AG04450 (cell line): ENCODE data around the gene MEGF11. TPM values are rescaled to one million over a fixed set of nuclear protein-coding genes. Genes with fewer than 3 reads are reported as not detected.
"Not testable (repeated sequence)": the region's sequence is repeated elsewhere in the genome, so short reads cannot be mapped to it uniquely, and the experiment has no call there.

Experiments used
- CTCF ChIA-PET: fragments of 300-600, 350-600 bp; formaldehyde crosslinking; extraction: SDS; loops from one replicate; lab custom pipeline; 2022; ENCODE audit warnings: antibody characterized with exemption, inconsistent platforms; lab: Charles Lee
- POLR2A ChIA-PET: fragments of 350-600 bp; formaldehyde crosslinking; extraction: SDS; loops from one replicate; lab custom pipeline; 2021; ENCODE audit warnings: antibody characterized with exemption, inconsistent platforms; lab: Yijun Ruan, JAX
- DNase-seq: peaks from one replicate; pipeline ENCODE4 v3.0.0-alpha.2; 2011; ENCODE audit warnings: low read depth, low spot score
- H3K27ac ChIP-seq: one replicate; pipeline ENCODE4 v1.5.1; 2012; ENCODE audit warnings: low read depth, low read length, control low read depth
- H3K27me3 ChIP-seq: one replicate; pipeline ENCODE4 v1.6.0; 2012; ENCODE audit warnings: low read length; ENCODE audit not compliant: control insufficient read depth, insufficient read depth
- H3K4me3 ChIP-seq: 2 replicates; pipeline ENCODE4 v1.5.1; 2011; ENCODE audit warnings: mild to moderate bottlenecking, low read depth, low read length, control low read depth
- H3K9me3 ChIP-seq: 2 replicates; pipeline ENCODE4 v1.5.1; 2012; ENCODE audit warnings: low read length; ENCODE audit not compliant: control insufficient read depth, insufficient read depth
- CTCF ChIP-seq: IDR thresholded peaks from 2 replicates; pipeline ENCODE4 v1.5.1; 2011; ENCODE audit warnings: low read depth, low read length, control low read depth, inconsistent platforms
- polyA plus RNA-seq: library from polyadenylated mRNA; depleted of rRNA; stranded (reverse); fragments of >200 nt; gene quantifications from 2 replicates; pipeline ENCODE4 v1.2.3, GENCODE V29; 2011

The MEGF11 gene
- polyA plus RNA-seq, 1 experiment, result not detected

- POLR2A ChIA-PET, result no interaction called here
- CTCF ChIA-PET, result no interaction called here
- no peak overlapping the region for H3K4me3 ChIP-seq
- TF ChIP-seq CTCF, result no peak
- H3K9me3 ChIP-seq, result no peaks in the 10 kb centered on the region
- no peak overlapping the region for H3K27ac ChIP-seq
- DNase-seq, result no peak
- H3K27me3 ChIP-seq, result peaks cover 55% of the 10 kb centered on the region
Measured at GRCh38 chr15:66246937-66247336, 6.6 kb downstream of the MEGF11 start.

- DNase-seq, H3K4me3 ChIP-seq, H3K27ac ChIP-seq, H3K9me3 ChIP-seq, CTCF ChIA-PET, POLR2A ChIA-PET: not testable (repeated sequence)
- peaks cover 49% of the 10 kb centered on the region for H3K27me3 ChIP-seq
Measured at GRCh38 chr15:66245832-66246231, 7.7 kb downstream of the MEGF11 start.

GRCh38 chr15:66241908-66242285, 11.7 kb downstream of the MEGF11 start:
- H3K27me3 ChIP-seq, result peaks cover 32% of the 10 kb centered on the region
- no peak overlapping the region for H3K4me3 ChIP-seq
- ChIA-PET CTCF (no interaction called here), POLR2A (no interaction called here)
- H3K9me3 ChIP-seq, result no peaks in the 10 kb centered on the region
- no peak overlapping the region for H3K27ac ChIP-seq
- DNase-seq, result no peak
- no peak for TF ChIP-seq CTCF

- Histone ChIP-seq H3K27me3 (peaks cover 32% of the 10 kb centered on the region), H3K4me3 (no peak overlapping the region), H3K27ac (no peak overlapping the region), H3K9me3 (no peaks in the 10 kb centered on the region)
- no peak for TF ChIP-seq CTCF
- CTCF ChIA-PET, result interaction anchor here (1.0 kb wide), 1 partner anchor 10 kb away, joined by 4 read pairs; no protein-coding TSS in a partner anchor
- no peak for DNase-seq
- POLR2A ChIA-PET, result no interaction called here
Measured at GRCh38 chr15:66241087-66241907, 12.3 kb downstream of the MEGF11 start.

- H3K27me3 ChIP-seq, result peaks cover 32% of the 10 kb centered on the region
- ChIA-PET CTCF (interaction anchor here (0.6 to 1.0 kb wide), 2 partner anchors 11 to 147 kb away, joined by 4 to 5 read pairs; partner anchors contain the start of gene MAP2K1), POLR2A (no interaction called here)
- no peak overlapping the region for H3K27ac ChIP-seq
- TF ChIP-seq CTCF, result no peak
- no peak overlapping the region for H3K4me3 ChIP-seq
- no peaks in the 10 kb centered on the region for H3K9me3 ChIP-seq
- DNase-seq, result no peak
Measured at GRCh38 chr15:66240240-66240794, 13.2 kb downstream of the MEGF11 start.
